NCI-H748 (cell line): Measurements from ENCODE around the gene TTC13.
"Not testable (repeated sequence)": the region's sequence is repeated elsewhere in the genome, so short reads cannot be mapped to it uniquely, and the experiment has no call there.

Source experiments
- DNase-seq: peaks from one replicate; lab custom pipeline; 2025; ENCODE audit not compliant: unreplicated experiment; lab: John Stamatoyannopoulos, UW

TTC13 gene

DNA sequence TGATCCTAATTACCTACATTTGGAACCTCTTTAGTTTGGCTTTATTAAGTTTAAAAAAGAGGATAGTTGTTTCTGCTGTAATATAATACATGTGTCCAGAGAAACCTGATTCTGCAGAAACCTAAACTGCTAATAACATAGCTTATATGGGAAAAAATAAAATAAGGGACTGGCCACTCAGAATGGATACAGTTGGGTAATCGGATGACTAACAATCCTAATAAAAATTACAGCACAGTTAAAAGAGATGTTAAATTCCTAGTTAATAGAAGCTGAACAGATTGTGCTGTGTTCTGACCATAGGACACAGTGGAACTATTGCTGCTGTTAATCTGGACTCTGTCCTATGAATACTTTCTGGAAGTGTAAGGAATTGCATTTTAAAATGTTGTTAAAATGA is 16.2 kb upstream of the TTC13 start:
- DNase-seq, result no peak

DNA sequence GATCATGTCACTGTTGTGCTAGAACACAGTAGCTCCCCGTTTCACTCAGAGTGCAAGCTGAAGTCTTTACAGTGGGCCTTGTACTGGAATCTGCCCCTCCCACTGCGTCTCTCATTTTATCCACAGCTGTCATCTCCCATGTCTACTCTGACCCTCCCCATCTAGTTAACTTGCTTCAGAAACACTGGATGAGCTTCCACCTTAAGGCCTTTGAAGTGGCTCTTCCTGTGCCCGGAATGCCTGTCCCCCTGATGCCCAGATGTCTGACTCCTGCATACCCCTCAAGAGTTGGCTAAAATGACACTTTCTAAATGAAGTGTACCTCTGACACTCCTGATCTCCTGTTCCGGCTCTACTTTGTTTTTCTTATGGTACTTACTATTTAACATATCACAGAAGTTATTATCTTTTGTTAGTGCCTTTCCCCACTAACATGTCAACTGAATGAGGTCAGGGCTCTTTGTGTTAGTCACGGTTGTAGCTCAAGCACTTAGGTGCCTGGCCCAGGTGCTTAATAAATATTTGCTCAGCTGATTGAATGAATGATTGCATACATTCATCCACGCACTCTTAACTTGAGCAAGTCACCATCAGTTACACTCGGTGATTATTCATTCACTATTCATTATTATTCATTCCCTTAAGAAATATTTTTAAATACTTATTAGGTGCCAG is 13.6 kb upstream of the TTC13 start:
- peak; percentile 85 for DNase-seq

DNA sequence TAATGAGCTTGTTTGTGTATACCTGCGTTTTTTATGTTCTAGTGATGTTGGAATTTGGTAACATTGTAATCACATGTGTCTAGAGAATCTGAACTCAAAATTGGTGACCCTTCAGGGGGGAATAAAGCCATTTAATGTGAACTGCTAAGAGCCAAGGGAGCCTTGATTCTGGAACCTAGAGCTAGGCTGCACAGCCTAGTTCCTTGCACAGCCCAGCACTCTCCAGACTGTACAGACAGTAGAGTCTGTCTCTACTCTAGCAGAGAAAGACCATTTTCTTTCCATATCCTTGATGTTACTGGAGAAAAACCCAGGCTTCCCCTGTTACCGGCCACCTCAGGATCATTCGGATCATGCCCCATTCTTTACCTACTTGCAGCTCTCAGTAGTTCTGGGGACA is 8.8 kb upstream of the TTC13 start:
- no peak for DNase-seq

- no peak for DNase-seq
Measured at GRCh38 chr1:230986976-230987375, 8.3 kb upstream of the TTC13 start.

DNA sequence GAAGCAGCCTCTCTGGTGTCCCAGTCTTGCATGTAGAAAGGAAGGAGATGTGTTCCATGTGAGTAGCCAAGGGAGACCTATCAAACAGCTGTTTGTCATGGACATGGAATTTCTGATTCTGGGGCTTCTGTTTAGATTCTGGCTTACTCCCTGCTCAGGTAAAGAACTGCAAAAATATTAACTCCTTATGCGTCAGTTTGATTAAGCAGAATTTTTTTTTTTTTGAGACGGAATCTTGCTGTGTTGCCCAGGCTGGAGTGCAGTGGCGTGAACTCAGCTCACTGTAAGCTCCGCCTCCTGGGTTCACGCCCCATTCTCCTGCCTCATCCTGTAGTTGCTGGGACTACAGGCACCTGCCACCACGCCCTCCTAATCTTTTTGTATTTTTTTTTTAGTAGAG is 7.0 kb upstream of the TTC13 start:
- no peak for DNase-seq

DNA sequence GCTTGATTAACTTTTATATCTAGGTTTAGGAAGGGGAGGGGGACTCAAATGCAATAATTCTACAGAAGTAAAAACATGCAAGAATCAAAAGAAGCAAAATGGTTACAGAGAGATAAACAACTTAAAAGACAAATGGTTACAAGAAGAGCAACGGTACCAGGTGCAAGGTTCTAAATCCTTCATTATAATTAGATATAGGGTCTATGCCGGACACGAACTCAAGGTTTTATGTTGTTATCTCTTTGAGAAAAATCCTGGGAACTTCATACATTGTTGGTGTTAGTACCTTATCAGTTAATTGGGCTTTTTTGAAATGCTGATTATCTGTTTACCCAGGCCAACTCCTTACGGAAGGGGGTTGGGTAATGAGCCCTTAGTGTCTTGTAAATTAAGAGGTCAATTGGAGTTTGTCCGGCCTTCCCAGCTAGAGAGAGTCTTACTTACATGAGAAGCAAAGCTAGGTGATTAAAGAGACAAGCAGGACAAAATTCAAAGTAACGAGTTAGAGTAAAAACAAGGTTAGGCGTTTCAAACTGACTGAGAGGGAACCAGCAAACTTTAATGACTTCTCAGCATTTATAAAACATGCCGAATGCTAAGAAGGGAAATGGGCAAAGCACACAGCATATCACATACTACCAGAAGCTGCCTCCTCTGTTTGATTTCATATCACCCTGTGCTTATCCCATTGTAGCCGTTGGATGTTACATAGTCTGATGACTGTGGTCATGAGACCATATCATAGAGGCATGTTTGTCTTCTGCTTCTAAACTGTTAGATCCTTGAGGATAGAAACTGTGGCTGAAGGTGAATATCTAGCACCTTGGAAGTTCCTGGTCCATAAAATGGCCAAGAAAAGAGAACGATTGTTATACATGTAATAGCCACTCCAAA is 6.2 kb upstream of the TTC13 start:
- DNase-seq, result not testable (repeated sequence)

GRCh38 chr1:230983811-230984210 is 5.2 kb upstream of the TTC13 start:
- no peak for DNase-seq

DNA sequence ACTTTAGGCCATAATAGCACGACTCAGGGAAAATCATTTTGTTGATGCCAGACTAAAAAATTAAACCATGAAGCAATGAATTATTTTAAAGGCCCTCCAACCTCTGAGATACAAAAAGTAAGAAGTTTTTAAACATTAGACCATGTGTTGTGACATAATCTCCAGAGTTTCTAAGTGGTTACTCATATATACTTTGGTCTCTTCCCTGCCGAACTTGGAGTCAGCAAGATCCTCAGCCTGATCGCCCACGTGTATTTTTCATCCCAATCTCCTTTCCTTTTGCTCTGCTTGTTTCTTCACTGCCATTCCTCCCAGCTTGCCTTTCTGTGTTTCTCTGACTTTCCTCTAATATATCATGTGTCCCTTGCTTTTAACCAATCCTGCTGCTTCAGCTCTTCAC is 4.0 kb upstream of the TTC13 start:
- no peak for DNase-seq

GRCh38 chr1:230979952-230980351 is 1.3 kb upstream of the TTC13 start:
- no peak for DNase-seq

DNA sequence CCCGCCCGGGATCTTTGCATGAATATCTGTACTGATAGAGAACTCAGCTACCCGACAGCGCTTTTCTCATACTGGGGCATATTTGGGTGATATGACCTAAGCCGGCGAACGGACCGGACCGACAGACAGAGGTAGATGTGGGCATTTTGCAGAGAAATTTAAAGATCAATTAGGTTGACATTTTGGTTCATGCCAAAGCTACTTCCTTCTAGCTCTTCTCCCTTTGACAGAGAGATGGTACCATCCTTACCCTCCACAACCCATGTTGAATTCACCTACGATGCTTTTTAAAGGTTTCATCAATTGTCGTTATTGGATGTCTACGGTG is 692 bp upstream of the TTC13 start:
- no peak for DNase-seq

GRCh38 chr1:230977761-230978490 is 735 bp downstream of the TTC13 start:
- DNase-seq, result peak; percentile 66

DNA sequence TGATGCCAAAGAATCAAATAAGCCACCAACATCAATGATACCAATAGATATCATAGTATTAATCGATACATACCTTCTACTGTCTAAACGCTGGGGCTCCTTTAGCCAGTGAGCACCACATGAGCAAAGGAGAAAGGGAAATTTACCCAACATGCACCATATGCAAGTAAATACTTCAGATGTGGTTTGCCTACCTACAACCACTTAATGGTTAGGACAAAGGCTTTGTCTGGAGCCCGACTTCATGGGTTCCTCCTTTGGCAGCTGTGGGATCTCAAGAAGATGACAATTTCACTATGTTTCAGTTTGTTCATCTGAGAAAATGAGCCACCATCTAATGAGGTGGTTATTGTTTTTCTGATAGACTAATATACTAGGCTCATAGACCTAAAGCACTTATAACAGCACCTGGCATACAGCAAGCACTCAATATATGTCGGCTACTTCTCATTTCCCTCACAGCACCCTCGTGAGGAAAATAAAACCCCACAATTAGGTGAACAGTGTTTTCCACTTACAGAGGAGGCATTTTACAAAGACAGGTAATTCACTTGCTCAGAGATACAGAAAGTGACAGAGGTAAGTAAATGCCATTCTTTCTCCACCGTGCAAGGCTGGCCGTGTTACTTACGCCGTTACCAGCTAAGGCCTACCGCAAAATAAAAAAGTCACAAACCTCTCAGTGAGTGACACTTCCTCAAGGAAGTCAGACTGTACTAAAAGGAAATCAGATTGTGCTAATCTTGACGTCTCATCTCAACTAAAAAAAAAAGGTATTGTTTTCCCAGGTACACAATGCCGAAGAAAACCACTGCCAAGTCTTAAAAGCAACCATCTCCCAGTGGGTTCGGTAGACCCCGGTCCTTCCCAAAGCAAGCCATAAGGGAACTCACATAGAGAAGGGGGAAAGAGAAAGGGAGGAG is 1.6 kb downstream of the TTC13 start:
- no peak for DNase-seq

GRCh38 chr1:230976360-230976759 is 2.3 kb downstream of the TTC13 start:
- DNase-seq, result no peak

GRCh38 chr1:230975636-230976035 is 3.0 kb downstream of the TTC13 start:
- no peak for DNase-seq

DNA sequence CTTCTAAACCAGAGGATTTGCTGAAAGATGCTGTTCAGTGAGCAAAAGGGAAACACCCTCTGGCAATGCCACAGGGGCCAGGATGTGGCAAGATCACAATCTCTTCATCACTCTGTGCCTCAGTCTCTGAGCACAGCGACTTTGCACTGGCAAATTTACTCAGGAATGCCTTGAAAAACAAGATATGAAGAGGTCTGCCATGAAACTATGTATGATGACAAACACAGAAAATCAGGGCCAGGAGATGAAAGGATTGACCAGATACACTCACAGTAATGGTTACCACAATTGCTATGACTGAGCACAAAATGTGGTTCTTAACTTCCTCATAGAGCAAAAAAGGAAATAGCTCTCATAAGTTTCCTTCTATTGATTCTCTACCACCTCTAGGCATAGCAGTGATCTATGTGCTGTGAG is 5.8 kb downstream of the TTC13 start:
- no peak for DNase-seq

DNA sequence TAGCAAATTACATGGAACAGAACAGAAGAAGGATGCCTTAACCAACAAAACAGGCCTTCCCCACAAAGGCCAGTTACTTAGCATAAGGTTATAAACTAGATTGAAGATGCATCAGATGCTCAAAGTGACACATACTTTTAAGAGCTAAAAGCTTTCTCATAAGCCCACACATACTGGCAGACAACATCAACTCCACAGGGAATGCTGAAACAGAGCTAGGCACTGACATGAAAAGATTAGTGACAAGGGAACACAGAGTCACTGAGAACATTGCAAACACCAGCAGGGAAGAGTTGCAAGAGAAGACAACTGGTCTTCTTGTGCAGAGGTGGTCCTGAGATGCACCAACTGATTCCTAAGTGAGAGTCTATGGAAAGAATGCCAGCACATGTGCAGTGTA is 6.9 kb downstream of the TTC13 start:
- no peak for DNase-seq

GRCh38 chr1:230970432-230970831 is 8.2 kb downstream of the TTC13 start:
- no peak for DNase-seq

DNA sequence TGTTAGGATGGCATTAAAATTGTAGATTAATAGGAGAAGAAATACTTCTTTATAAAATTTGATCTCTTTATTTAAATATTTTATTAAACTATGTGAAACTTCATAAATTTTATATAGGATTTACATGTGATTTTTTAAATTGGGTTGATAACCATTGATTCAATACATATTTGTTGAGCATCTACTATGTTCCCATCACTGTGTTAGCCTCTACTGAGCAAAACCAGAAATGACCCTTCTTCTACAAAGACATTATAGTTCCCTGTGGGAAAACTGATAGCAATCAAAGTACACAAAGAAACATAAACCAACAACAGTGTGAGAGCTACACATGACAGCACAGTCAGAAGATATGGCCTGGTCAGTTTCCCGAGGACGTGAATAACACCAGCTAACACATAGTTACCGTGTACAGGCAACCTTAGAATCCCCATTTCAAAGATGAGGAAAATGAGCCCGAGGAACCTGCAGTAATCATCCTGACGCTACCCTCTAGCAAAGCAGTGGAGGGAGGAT is 12.2 kb downstream of the TTC13 start:
- DNase-seq, result no peak

DNA sequence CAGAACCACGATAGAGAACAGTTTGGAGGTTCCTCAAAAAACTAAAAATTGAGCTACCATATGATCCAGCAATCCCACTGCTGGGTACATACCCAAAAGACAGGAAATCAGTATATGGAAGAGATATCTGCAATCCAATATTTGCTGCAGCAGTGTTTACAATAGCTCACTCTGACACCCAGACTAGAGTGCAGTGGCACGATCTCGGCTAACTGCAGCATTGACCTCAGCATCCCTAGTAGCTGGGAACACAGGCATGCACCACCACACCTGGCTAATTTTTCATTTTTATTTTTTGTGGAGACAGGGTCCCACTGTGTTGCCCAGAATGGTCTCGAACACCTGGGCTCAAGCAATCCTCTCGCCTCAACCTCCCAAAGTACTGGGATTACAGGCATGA is 13.1 kb downstream of the TTC13 start:
- DNase-seq, result no peak

DNA sequence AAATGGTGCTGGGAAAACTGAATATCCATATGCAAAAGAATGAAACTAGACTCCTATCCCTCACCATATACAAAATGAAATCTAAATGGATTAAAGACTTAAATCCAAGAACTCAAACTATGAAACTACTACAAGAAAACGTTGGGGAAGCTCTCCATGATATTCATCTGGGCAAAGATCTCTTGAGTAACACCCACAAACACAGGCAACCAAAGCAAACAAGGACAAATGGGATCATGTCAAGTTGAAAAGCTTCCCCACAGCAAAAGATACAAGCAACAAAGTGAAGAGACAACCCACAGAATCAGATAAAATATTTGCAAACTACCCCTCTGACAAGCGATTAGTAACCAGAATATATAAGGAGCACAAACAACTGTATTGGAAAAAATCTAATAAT is 13.8 kb downstream of the TTC13 start:
- DNase-seq, result no peak

- DNase-seq, result no peak
Measured at GRCh38 chr1:230958370-230958769, 20.3 kb downstream of the TTC13 start.
